ENCODE measurements around the gene LMTK2.

DNA sequence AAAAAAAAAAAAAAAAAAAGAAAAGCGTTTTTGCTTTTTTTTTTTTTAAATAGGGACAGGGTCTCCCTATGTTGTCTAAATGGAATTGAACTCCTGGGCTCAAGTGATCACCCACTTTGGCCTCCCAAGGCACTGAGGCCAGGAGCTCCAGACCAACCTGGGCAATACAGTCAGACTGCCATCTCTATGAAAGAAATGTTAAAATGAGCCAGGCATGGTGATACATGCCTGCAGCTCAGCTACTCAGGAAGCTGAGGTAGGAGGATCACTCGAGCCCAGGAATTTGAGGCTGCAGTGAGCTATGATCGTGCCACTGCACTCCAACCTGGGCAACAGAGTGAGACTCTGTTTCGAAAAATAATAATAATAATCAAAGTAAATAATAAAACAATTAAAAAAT lies 16.5 kb upstream of the LMTK2 start:
- TF ChIP-seq CTCF (conservative IDR thresholded peaks at IDR 0.05) (no peak), EZH2 (IDR thresholded peaks at IDR 0.05; ENCODE audit: low read depth) (no peak)

Data from PC-9 (cell line).